GM23338 (cell line): ENCODE measurements around the gene ZNRF1. TPM values are rescaled to one million over a fixed set of nuclear protein-coding genes. Genes with fewer than 3 reads are reported as not detected.

Source experiments
- ATAC-seq: fragments of 200-7000 bp; cut with Tn5 transposase; 3 replicates; pipeline ENCODE4 v1.9.1; 2020
- DNase-seq: peaks from one replicate; pipeline ENCODE4 v3.0.0-alpha.2; 2015; ENCODE audit warnings: low spot score
- H2AFZ ChIP-seq: fragments of 200-600 bp; sonication (generic); 2 replicates; pipeline ENCODE4 v1.8.0; 2016; ENCODE audit warnings: antibody characterized with exemption, mild to moderate bottlenecking, moderate library complexity
- H3F3A ChIP-seq: fragments of 200-600 bp; sonication (generic); replicated peaks from 2 replicates; pipeline ENCODE4 v1.8.0; 2017; ENCODE audit warnings: antibody characterized with exemption, mixed run types, low read depth
- H3K27ac ChIP-seq: fragments of 200-600 bp; sonication (generic); 2 replicates; pipeline ENCODE4 v1.6.1; 2016; ENCODE audit warnings: low read depth
- H3K27me3 ChIP-seq: fragments of 200-600 bp; sonication (generic); 2 replicates; pipeline ENCODE4 v1.8.0; 2016; ENCODE audit warnings: mild to moderate bottlenecking, mixed run types, moderate library complexity; ENCODE audit not compliant: insufficient read depth
- H3K36me3 ChIP-seq: fragments of 200-600 bp; sonication (generic); 2 replicates; pipeline ENCODE4 v1.8.0; 2016; ENCODE audit warnings: mild to moderate bottlenecking; ENCODE audit not compliant: insufficient read depth
- H3K4me1 ChIP-seq: fragments of 200-600 bp; sonication (generic); 2 replicates; pipeline ENCODE4 v1.8.0; 2016; ENCODE audit warnings: mild to moderate bottlenecking, moderate library complexity; ENCODE audit not compliant: insufficient read depth
- H3K4me2 ChIP-seq: fragments of 200-600 bp; sonication (generic); 2 replicates; pipeline ENCODE4 v1.7.1; 2017; ENCODE audit warnings: mixed run types
- H3K4me3 ChIP-seq: fragments of 200-600 bp; sonication (generic); 2 replicates; pipeline ENCODE4 v1.6.1; 2016; ENCODE audit warnings: mixed run types
- H3K79me2 ChIP-seq: fragments of 200-600 bp; sonication (generic); replicated peaks from 2 replicates; pipeline ENCODE4 v1.8.0; 2017; ENCODE audit warnings: mild to moderate bottlenecking; ENCODE audit not compliant: insufficient read depth
- H3K9me2 ChIP-seq: fragments of 200-600 bp; sonication (generic); 2 replicates; pipeline ENCODE4 v1.8.0; 2017; ENCODE audit not compliant: insufficient read depth
- H4K20me1 ChIP-seq: fragments of 200-600 bp; sonication (generic); replicated peaks from 2 replicates; pipeline ENCODE4 v1.8.0; 2017; ENCODE audit warnings: mild to moderate bottlenecking; ENCODE audit not compliant: insufficient read depth
- H3K27ac Mint-ChIP-seq: 2 replicates; pipeline ENCODE4 v1.8.0; 2020; ENCODE audit warnings: inconsistent platforms, mild to moderate bottlenecking, moderate library complexity, mixed read lengths
- H3K27me3 Mint-ChIP-seq: 3 replicates; pipeline ENCODE4 v1.8.0; 2022; ENCODE audit warnings: low read depth, mild to moderate bottlenecking, moderate library complexity, mixed read lengths, inconsistent platforms; ENCODE audit not compliant: insufficient read depth, poor library complexity
- H3K36me3 Mint-ChIP-seq: 3 replicates; pipeline ENCODE4 v1.8.0; 2021; ENCODE audit warnings: low read depth, mild to moderate bottlenecking, inconsistent platforms, moderate library complexity, mixed read lengths
- H3K4me1 Mint-ChIP-seq: 3 replicates; pipeline ENCODE4 v1.8.0; 2020; ENCODE audit warnings: mild to moderate bottlenecking, inconsistent platforms, mixed read lengths
- H3K4me3 Mint-ChIP-seq: 3 replicates; pipeline ENCODE4 v1.8.0; 2021; ENCODE audit warnings: moderate library complexity, mild to moderate bottlenecking, inconsistent platforms, mixed read lengths
- H3K9me3 Mint-ChIP-seq: 3 replicates; pipeline ENCODE4 v1.8.0; 2020; ENCODE audit warnings: moderate library complexity, mild to moderate bottlenecking, inconsistent platforms, mixed read lengths
- CREB1 ChIP-seq: fragments of 250-450 bp; sonication (Bioruptor Pico); IDR thresholded peaks from 2 replicates; pipeline ENCODE4 v1.5.0; 2020; ENCODE audit warnings: low read depth, mild to moderate bottlenecking, moderate library complexity
- ETS1 ChIP-seq: IDR thresholded peaks from 2 replicates; pipeline ENCODE4 v1.6.1; 2016; ENCODE audit warnings: antibody characterized with exemption
- EZH2 ChIP-seq: fragments of 200-600 bp; sonication (generic); IDR thresholded peaks from one replicate; pipeline ENCODE4 v1.8.0; 2017; ENCODE audit warnings: antibody characterized with exemption, mild to moderate bottlenecking, low read depth; ENCODE audit not compliant: unreplicated experiment
- JUNB ChIP-seq: IDR thresholded peaks from one replicate; pipeline ENCODE4 v1.6.1; 2016; ENCODE audit warnings: antibody characterized with exemption; ENCODE audit not compliant: unreplicated experiment
- NANOG ChIP-seq: IDR thresholded peaks from 2 replicates; pipeline ENCODE4 v1.6.1; 2016; ENCODE audit warnings: antibody characterized with exemption, borderline replicate concordance
- POLR2AphosphoS5 ChIP-seq: IDR thresholded peaks from 2 replicates; pipeline ENCODE4 v1.6.1; 2016; ENCODE audit warnings: antibody characterized with exemption, low read depth
- ZNF114 ChIP-seq: fragments of 250-450 bp; sonication (Bioruptor Pico); IDR thresholded peaks from 2 replicates; pipeline ENCODE4 v1.5.0; 2020; ENCODE audit warnings: mild to moderate bottlenecking, moderate library complexity
- ZNF331 ChIP-seq: fragments of 250-450 bp; sonication (Bioruptor Pico); IDR thresholded peaks from 2 replicates; pipeline ENCODE4 v1.5.0; 2020; ENCODE audit warnings: low read depth, mild to moderate bottlenecking, moderate library complexity
- polyA plus RNA-seq: library from polyadenylated mRNA; unstranded; fragments of >200 nt; fragmentation: Nextera tagmentation; extraction: Ambion mirVana; gene quantifications from 2 replicates; pipeline ENCODE4 v1.2.1, GENCODE V29; 2016
- total RNA-seq: library from RNA; depleted of rRNA; stranded (reverse); fragments of >200 nt; shearing (Covaris generic); gene quantifications from 2 replicates; pipeline ENCODE4 v1.2.3, GENCODE V29; 2014
- TF ChIP-seq, protein P1 (sequence below): fragments of 250-450 bp; sonication (Bioruptor Pico); IDR thresholded peaks from 2 replicates; pipeline ENCODE4 v1.5.0; 2020; ENCODE audit warnings: mild to moderate bottlenecking, moderate library complexity
- TF ChIP-seq, protein P2 (sequence below): IDR thresholded peaks from one replicate; pipeline ENCODE4 v1.6.1; 2018; ENCODE audit warnings: antibody characterized with exemption; ENCODE audit not compliant: unreplicated experiment

ZNRF1 gene
- total and polyA plus RNA-seq, 2 experiments from 2014 or later = 22.4 to 42.1 TPM

DNA sequence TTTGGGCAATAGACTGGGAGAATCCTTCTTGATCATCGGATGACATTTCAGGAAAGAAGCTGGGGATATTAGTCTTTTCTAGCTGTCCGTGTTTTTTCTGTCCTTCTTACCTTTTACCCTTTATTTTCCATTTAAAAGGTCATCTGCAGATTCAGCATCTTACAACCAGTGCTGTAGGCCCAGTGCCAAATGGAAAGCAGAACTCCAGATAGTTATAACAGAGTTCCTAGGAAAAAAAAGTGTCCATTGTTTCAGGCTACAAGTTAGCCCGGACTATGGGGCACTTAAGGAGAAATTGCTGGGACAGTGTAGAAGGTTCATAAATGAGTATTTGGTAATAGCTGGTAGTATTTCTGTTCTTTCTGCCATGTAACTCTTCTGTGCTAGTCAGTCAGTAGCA is 89.4 kb downstream of the ZNRF1 start (continued):
- TF ChIP-seq JUNB = no peak
- no peak for TF ChIP-seq CREB1 (CRISPR knock-in tag)
- TF ChIP-seq, protein P1, sequence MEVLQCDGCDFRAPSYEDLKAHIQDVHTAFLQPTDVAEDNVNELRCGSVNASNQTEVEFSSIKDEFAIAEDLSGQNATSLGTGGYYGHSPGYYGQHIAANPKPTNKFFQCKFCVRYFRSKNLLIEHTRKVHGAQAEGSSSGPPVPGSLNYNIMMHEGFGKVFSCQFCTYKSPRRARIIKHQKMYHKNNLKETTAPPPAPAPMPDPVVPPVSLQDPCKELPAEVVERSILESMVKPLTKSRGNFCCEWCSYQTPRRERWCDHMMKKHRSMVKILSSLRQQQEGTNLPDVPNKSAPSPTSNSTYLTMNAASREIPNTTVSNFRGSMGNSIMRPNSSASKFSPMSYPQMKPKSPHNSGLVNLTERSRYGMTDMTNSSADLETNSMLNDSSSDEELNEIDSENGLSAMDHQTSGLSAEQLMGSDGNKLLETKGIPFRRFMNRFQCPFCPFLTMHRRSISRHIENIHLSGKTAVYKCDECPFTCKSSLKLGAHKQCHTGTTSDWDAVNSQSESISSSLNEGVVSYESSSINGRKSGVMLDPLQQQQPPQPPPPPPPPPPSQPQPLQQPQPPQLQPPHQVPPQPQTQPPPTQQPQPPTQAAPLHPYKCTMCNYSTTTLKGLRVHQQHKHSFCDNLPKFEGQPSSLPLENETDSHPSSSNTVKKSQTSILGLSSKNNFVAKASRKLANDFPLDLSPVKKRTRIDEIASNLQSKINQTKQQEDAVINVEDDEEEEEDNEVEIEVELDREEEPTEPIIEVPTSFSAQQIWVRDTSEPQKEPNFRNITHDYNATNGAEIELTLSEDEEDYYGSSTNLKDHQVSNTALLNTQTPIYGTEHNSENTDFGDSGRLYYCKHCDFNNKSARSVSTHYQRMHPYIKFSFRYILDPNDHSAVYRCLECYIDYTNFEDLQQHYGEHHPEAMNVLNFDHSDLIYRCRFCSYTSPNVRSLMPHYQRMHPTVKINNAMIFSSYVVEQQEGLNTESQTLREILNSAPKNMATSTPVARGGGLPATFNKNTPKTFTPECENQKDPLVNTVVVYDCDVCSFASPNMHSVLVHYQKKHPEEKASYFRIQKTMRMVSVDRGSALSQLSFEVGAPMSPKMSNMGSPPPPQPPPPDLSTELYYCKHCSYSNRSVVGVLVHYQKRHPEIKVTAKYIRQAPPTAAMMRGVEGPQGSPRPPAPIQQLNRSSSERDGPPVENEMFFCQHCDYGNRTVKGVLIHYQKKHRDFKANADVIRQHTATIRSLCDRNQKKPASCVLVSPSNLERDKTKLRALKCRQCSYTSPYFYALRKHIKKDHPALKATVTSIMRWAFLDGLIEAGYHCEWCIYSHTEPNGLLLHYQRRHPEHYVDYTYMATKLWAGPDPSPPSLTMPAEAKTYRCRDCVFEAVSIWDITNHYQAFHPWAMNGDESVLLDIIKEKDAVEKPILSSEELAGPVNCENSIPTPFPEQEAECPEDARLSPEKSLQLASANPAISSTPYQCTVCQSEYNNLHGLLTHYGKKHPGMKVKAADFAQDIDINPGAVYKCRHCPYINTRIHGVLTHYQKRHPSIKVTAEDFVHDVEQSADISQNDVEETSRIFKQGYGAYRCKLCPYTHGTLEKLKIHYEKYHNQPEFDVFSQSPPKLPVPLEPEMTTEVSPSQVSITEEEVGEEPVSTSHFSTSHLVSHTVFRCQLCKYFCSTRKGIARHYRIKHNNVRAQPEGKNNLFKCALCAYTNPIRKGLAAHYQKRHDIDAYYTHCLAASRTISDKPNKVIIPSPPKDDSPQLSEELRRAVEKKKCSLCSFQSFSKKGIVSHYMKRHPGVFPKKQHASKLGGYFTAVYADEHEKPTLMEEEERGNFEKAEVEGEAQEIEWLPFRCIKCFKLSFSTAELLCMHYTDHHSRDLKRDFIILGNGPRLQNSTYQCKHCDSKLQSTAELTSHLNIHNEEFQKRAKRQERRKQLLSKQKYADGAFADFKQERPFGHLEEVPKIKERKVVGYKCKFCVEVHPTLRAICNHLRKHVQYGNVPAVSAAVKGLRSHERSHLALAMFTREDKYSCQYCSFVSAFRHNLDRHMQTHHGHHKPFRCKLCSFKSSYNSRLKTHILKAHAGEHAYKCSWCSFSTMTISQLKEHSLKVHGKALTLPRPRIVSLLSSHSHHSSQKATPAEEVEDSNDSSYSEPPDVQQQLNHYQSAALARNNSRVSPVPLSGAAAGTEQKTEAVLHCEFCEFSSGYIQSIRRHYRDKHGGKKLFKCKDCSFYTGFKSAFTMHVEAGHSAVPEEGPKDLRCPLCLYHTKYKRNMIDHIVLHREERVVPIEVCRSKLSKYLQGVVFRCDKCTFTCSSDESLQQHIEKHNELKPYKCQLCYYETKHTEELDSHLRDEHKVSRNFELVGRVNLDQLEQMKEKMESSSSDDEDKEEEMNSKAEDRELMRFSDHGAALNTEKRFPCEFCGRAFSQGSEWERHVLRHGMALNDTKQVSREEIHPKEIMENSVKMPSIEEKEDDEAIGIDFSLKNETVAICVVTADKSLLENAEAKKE (CRISPR knock-in tag) = no peak

- Histone ChIP-seq H3K36me3 (0 out of 2 replicates have a peak, but pooled peaks cover 2% of the 10 kb centered on the region), H3K27ac (no peak overlapping the region), H3K79me2 (peaks cover 84% of the 10 kb centered on the region), H2AFZ (no peak overlapping the region), H3K4me3 (no peak overlapping the region), H3K4me2 (no peak overlapping the region), H3K27me3 (no peaks in the 10 kb centered on the region), H3K9me2 (no peaks in the 10 kb centered on the region), H4K20me1 (peaks cover 12% of the 10 kb centered on the region), H3F3A (0 out of 2 replicates have a peak, but pooled peaks cover 8% of the 10 kb centered on the region), H3K4me1 (peaks cover 21% of the 10 kb centered on the region)
- no peak overlapping the region for H3K4me3 Mint-ChIP-seq
- no peaks in the 10 kb centered on the region for H3K9me3 Mint-ChIP-seq
- peaks cover 30% of the 10 kb centered on the region for H3K4me1 Mint-ChIP-seq
- peaks cover 13% of the 10 kb centered on the region for H3K27me3 Mint-ChIP-seq
- ATAC-seq = no peak
- peaks cover 2% of the 10 kb centered on the region; the same call in 1 of the 3 replicates for H3K36me3 Mint-ChIP-seq
- H3K27ac Mint-ChIP-seq = no peak overlapping the region
- DNase-seq = no peak
- TF ChIP-seq EZH2 (no peak), ZNF114 (CRISPR knock-in tag) (no peak), POLR2AphosphoS5 (no peak), NANOG (no peak), ETS1 (no peak), CREB1 (CRISPR knock-in tag) (no peak), ZNF331 (no peak)
- TF ChIP-seq, protein P2, sequence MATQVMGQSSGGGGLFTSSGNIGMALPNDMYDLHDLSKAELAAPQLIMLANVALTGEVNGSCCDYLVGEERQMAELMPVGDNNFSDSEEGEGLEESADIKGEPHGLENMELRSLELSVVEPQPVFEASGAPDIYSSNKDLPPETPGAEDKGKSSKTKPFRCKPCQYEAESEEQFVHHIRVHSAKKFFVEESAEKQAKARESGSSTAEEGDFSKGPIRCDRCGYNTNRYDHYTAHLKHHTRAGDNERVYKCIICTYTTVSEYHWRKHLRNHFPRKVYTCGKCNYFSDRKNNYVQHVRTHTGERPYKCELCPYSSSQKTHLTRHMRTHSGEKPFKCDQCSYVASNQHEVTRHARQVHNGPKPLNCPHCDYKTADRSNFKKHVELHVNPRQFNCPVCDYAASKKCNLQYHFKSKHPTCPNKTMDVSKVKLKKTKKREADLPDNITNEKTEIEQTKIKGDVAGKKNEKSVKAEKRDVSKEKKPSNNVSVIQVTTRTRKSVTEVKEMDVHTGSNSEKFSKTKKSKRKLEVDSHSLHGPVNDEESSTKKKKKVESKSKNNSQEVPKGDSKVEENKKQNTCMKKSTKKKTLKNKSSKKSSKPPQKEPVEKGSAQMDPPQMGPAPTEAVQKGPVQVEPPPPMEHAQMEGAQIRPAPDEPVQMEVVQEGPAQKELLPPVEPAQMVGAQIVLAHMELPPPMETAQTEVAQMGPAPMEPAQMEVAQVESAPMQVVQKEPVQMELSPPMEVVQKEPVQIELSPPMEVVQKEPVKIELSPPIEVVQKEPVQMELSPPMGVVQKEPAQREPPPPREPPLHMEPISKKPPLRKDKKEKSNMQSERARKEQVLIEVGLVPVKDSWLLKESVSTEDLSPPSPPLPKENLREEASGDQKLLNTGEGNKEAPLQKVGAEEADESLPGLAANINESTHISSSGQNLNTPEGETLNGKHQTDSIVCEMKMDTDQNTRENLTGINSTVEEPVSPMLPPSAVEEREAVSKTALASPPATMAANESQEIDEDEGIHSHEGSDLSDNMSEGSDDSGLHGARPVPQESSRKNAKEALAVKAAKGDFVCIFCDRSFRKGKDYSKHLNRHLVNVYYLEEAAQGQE = no peak
These were observed 90.1 kb downstream of the ZNRF1 start for GRCh38 chr16:75088934-75089333.
